HL-60 (cell line): Measurements from ENCODE around the gene CDCA4.

Experiments used
- SPI1 ChIP-seq: IDR thresholded peaks from 2 replicates; pipeline ENCODE4 v1.6.1; 2012; ENCODE audit warnings: low read depth, mild to moderate bottlenecking, borderline replicate concordance
- TF ChIP-seq, protein P1 (sequence below): IDR thresholded peaks from one replicate; pipeline ENCODE4 v1.5.1; 2011; ENCODE audit warnings: low read length, control low read depth, inconsistent platforms; ENCODE audit not compliant: insufficient read depth

DNA sequence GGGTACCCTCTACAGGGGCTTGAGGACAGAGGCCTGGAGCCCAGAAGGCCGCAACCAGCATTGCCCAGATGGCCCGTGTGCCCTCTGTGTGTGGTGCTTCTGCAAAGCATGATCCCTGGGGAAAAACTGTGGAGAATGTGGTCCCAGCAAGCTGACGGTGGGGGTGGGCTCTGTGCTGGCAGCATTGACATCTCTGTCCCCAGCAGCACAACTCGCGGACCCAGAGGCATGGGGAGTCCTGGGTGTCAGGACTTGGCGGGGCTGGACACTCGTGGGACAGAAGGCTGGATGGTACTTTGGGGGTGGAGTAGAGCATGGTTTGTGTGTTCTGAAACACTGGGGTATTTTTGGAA, 31.0 kb downstream of the CDCA4 start:
- TF ChIP-seq, protein P1, sequence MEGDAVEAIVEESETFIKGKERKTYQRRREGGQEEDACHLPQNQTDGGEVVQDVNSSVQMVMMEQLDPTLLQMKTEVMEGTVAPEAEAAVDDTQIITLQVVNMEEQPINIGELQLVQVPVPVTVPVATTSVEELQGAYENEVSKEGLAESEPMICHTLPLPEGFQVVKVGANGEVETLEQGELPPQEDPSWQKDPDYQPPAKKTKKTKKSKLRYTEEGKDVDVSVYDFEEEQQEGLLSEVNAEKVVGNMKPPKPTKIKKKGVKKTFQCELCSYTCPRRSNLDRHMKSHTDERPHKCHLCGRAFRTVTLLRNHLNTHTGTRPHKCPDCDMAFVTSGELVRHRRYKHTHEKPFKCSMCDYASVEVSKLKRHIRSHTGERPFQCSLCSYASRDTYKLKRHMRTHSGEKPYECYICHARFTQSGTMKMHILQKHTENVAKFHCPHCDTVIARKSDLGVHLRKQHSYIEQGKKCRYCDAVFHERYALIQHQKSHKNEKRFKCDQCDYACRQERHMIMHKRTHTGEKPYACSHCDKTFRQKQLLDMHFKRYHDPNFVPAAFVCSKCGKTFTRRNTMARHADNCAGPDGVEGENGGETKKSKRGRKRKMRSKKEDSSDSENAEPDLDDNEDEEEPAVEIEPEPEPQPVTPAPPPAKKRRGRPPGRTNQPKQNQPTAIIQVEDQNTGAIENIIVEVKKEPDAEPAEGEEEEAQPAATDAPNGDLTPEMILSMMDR, result no peak
- no peak for TF ChIP-seq SPI1
